ENCODE results near the gene SFXN3.
A peak's percentile ranks its signal among the peaks of the same experiment; 100 is the strongest.

The SFXN3 gene
- 69.5 to 171 reads per million in 2 donors for total RNA-seq

GRCh38 chr10:101031128-101031795, at the start of gene SFXN3, which contains the start of gene PDZD7:
Gene SFXN3 (plus strand): TSS chr10:101031234. CDS start chr10:101034695, 3,461 bp downstream.
Gene PDZD7 (minus strand): TSS chr10:101031129. CDS start chr10:101030219, 910 bp downstream.
- peak; percentile 96 for DNase-seq

GRCh38 chr10:100982916-100983830, 47.9 kb upstream of the SFXN3 start:
- DNase-seq = no peak

- no peak for DNase-seq
Observed at GRCh38 chr10:100983868-100984671, 47.0 kb upstream of the SFXN3 start.

GRCh38 chr10:100984672-100985177, 46.3 kb upstream of the SFXN3 start:
- DNase-seq = no peak

- no peak for DNase-seq
Observed at GRCh38 chr10:100985336-100985735, 45.7 kb upstream of the SFXN3 start.

- no peak for DNase-seq
Observed at GRCh38 chr10:100986623-100986951, 44.4 kb upstream of the SFXN3 start.

- peak; percentile 81 for DNase-seq
Observed at GRCh38 chr10:100986952-100987684, 43.9 kb upstream of the SFXN3 start, which contains the start of the genes MRPL43 and TWNK. Gene MRPL43 (minus strand): TSS chr10:100987497. CDS start chr10:100987443, 54 bp downstream. Gene TWNK (plus strand): TSS chr10:100987543. CDS start chr10:100988211, 668 bp downstream.

GRCh38 chr10:100987685-100988049, 43.4 kb upstream of the SFXN3 start:
- no peak for DNase-seq

- no peak for DNase-seq
Observed at GRCh38 chr10:100988166-100988565, 42.9 kb upstream of the SFXN3 start.

- DNase-seq = no peak
Observed at GRCh38 chr10:100989088-100989487, 41.9 kb upstream of the SFXN3 start.

GRCh38 chr10:100993986-100994708, 36.9 kb upstream of the SFXN3 start:
- no peak for DNase-seq

- DNase-seq = no peak
Observed at GRCh38 chr10:100995181-100995580, 35.9 kb upstream of the SFXN3 start.

- peak; percentile 29 for DNase-seq
Observed at GRCh38 chr10:100996678-100997359, 34.2 kb upstream of the SFXN3 start.

- DNase-seq = peak; percentile 79
Observed at GRCh38 chr10:100997360-100998182, 33.5 kb upstream of the SFXN3 start.

- peak; percentile 67 for DNase-seq
Observed at GRCh38 chr10:100998183-100998990, 32.6 kb upstream of the SFXN3 start.

- peak; percentile 72 for DNase-seq
Observed at GRCh38 chr10:100998991-100999741, 31.9 kb upstream of the SFXN3 start.

GRCh38 chr10:100999742-101000126, 31.3 kb upstream of the SFXN3 start, which contains the start of gene LZTS2:
Gene LZTS2 (plus strand): TSS chr10:100999808. CDS start chr10:101002539, 2,731 bp downstream.
- DNase-seq = no peak
